T-helper 1 cell (primary cell): ENCODE measurements around the gene ARHGAP18.

ENCODE experiments used
- DNase-seq, 5 donors: peaks; one replicate each; pipeline ENCODE4 v3.0.0-alpha.2; 2012 to 2020

The ARHGAP18 gene

DNA sequence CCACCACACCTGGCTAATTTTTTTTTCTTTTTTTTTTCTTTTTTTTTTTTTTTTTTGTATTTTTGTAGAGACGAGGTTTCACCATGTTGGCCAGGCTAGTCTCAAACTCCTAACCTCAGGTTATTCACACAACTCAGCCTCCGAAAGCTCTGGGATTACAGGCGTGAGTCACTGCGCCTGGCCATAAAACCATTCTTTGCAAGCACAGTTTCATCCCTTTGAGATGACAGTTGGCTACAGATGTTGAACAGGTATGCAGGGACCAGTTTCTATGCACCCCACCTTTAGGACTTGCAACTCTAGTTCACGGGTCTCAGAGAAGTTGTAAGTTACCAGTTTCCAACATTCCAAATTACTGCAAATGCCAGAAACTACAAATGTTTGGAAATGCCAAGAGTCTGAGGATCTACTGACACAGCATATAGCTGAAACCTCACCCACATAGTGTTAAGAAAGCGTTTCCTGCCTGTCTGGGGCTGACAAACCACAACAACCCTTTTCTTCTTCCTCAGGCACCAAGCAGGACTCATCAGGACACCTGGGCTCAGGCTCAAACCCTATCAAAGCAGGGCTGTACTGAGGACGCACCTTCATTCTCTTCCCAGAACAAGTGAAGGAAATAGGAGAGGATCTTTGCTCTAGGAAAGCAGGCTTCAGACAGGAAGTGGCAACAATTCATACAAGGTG lies 22.9 kb downstream of the ARHGAP18 start:
- peak in 3 of 5 donors; percentile 10 to 81 (median 26) for DNase-seq

DNA sequence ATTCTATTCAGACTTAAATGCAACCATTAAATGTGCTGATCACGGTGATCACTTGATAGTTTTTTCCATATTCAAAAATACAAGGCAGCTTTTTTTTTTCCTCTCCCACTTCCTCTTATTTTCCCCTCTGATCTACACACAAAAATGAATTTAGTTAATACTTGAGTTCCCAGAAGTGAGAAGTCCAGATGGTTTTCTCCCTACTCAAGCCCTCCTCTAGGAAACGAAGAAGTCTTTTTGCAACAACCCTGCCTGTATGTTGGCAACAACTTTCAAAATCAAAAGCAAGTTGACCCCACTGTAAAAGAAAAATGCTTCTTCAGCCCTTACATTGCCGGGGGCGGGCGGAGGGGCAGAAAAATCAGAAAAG lies 24.3 kb downstream of the ARHGAP18 start:
- DNase-seq = no peak

DNA sequence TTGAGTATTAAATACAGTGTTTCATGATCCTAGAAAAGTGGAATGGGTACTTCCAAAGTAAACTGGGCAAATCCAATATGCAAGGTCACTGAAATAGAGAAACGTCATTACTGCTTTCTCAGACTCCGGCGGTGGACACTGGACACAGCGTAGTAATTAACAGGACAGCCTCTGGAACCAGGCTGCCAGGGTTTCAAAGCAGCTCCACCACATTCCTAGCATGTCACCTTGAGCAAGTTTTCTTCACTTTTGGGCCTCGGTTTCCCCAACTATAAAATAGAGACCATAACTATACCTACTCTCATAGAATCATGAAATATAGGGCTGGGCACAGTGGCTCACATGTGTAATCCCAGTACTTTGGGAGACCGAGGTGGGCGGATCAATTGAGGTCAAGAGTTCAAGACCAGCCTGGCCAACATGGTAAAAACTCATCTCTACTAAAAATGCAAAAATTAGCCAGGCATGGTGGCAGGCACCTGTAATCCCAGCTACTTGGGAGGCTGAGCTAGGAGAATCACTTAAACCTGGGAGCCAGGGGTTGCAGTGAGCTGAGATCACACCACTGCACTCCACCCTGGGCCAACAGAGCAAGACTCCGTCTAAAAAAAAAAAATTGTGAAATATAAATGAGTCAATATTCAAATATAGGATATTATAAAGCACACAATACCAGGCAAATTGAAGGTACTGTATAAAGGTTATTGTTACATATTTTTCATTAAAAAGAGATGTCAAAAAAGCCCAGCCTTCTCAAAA lies 24.9 kb downstream of the ARHGAP18 start:
- DNase-seq = no peak

DNA sequence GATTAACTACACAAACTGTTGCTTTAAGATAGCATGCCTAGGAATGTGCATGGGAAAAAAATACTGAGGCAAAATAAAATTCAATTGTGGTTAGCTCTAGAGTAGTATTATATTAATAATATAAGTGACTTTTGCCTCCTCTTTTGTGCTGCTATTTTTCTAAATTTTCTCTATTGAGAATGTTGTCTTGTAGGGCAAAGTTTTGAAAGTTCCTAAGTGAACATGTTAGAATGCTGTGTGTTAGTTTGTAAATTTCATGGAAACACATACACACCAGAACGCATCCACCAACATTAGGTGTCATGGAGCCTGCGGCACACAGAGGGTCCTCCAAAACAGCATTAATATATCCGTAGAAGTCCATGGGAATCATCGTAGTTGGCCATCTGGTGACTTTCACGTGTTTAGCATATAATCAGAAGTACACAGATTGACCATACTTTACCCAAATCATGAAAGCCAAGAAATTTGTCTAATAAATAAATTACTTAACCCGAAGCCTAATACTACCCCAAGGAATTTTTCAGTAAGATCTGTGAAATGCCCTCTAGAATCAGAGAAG lies 25.6 kb downstream of the ARHGAP18 start:
- no peak for DNase-seq

DNA sequence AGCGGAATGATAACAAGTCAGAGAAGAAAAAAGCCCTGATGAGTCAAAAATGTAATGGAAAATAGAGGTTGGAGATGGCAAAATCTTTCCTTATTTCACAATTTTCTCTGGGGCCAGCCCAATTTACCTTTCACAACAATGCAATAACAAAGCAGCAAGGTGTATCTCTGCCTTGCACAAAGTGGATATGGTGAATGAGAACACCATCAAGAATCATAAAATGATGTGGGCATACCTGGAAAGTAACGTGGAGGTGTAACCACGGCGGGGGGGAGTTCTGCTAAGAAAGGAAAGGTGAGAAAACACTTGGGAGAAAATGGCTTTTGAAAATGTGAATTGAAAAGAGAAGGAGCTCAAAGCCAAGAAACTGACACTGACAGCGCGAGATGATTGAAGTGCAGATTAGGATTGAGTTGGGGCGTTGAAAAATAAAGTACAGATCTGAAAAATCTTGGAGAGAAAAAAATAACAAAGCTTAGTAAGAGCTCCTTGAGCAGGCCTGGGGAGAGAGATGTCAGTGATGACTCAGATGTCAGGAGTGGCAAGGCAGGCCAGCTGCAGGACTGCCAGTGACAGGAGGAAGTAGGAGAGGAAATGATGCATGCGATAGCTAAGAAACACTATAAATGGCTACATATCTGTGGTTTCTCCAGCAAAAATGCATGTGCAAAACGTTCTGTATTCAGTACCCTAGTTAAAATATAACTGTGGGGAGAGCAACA lies 26.2 kb downstream of the ARHGAP18 start:
- DNase-seq = peak; percentile 21 to 92 (median 48)

DNA sequence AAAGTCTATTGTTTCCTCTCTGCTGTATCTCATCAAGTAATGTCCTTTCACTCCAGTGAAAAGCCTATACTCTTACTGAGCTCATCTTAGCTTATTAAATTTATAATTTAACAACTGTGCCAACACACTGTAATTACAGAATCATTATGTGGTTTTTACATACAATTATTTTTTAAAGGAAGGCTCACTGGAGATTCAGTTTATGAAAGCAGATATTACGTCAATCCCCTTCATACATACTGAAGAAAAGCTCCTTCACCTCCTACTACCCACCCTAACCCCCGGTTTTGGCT lies 28.1 kb downstream of the ARHGAP18 start:
- DNase-seq = no peak

DNA sequence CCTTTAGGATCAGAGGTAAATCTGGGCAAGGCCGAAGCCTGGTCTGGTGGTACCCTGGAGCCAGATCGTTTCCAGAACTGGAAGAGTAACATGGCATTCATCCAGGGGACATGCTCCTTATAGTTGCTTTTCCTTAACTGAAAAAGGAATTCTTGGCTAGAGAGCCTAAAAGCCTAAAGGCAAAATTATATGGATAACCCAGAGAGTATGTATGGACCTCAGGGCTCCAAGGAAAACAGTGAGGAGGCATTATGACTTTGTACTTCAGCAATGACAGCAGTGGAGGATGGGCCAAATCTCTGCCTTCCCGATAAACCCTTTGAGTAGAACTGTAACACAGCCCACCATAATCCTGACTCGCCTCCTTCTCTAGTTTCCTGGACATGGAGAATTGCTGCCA lies 29.3 kb downstream of the ARHGAP18 start:
- no peak for DNase-seq

DNA sequence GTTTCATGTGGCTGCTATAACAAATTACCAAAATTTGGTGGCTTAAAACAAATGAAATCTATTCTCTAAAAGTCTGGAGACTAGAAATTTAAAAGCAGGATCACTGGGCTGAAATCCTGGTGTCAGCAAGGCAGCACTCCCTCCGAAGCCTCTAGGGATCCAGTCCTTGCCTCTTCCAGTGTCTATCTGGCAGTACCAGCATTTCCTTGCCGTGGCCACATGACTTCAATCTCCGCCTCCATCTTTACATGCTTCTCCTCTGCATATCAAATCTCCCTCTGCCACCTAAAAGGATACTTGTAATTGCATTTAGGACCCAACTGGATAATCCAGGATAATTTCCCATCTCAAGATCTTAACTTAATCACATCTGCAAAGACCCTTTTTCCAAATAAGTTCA lies 30.2 kb downstream of the ARHGAP18 start:
- no peak for DNase-seq

DNA sequence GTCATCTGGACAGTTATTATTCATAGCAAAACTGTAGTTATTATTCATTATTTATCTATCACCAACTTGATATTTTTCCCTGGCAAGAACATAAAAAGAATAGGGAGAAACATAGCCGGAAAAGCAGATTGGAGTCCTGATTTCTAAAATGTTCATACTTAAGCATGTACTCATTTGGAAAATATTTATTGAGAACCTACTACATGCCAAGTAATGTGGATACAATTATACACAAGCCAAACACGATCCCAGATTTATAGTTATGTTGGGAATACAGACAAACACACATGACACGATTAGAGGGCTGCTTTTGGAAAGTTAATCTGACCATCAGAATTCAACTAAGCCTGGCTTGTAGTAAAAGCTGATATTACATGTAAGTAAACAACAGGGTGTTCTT lies 30.7 kb downstream of the ARHGAP18 start:
- DNase-seq = no peak

DNA sequence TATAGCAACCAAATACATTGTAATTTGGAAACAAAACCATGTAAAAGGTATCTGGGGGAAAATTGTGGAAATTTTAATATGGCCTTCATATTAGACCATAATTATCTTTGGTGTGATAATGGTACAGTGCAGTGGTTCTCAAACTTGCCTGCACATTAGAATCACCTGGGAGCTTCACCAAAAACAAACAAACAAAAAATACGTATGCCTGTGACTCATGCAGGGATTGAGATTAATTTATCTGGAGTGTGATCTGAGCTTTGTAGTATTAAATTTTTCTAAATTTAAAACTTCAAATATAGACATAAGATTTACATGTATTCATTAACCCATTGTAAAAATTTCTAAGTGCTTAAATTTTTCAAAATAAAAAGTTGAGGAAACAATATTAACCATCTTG lies 31.5 kb downstream of the ARHGAP18 start:
- DNase-seq = no peak

DNA sequence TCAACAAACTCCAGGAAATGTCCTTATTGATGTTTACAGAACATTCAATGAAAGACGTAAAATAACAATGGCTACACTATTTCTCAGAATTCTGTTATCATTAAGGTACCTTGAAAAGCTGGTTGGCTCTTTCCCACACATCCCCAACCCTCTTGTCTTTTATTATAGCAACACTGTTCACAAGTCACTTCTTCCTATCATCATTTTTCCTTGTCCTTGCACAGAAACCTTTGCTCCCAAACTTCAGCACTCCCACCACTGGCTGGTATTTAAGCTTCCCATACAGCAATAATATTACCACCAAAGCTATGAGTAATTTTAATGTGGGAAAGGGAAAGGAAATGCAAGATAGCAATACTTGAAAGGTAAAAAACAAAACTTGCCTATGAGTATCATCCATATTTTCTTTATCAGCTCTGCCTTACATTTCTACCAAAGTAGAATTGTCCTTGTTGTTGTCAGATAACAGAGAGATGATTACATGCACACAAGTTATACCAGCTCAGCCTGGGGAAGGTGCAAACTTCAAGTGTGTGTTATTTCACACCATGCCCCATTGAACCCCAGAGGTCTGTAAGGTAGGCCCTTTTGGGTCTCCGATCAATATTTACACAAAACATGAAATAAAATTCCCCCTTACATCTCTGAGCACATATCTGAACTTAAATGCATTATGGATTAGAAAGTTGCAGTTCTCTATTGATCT lies 32.2 kb downstream of the ARHGAP18 start:
- no peak for DNase-seq

DNA sequence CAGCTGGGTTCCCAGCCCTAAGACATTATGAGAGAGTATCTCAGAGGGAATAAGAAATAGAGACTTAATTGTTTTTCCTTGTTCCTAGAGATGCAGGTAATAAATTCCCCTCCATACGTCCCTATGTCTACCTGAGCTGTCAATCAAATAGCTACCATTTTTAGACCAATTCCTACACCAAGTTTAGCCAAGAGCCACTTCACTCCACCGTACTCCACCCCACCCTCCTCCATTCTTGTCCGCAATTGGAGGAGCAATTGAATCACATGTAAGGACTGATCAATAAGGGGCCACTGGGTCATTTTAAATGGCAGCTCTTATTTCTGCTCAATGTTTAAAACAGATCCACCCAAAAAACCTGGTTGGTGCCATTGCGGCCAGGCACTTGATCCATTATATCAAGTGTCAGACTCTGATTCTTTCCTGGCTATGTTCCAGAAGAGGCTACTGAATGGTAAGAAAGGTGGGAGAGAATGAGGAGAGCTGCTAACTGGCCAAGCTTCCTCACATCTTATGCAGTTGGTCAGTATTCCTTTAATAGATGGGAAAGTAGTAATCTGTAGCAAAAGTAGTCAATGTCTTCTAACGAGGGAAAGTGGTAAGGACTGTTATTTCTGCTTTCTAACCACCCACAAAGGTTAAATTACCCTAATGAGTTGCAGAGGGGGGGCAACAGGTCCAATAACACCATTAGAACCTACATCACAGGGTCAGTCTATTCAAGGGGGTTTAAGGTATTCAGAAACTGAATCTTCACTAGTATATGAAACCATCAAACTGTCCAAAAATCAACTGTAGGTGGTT lies 34.1 kb downstream of the ARHGAP18 start:
- DNase-seq = no peak

DNA sequence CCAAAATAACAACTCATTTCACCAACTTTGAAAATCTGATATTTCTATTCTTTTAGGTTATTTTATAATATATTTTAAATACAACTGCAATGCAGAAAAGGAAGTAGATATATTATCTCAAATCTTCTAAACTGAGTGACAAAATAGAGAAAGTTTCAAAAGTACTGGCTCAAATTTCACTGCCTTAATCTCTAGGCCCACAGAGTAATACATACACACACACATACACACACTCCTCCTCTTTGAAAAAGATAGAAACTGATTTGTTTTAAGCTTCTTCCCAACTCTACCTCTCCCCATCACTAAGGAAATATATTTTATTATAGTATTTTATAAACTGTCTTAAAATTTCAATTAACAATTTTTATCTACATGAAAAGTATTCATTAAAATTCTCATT lies 36.2 kb downstream of the ARHGAP18 start:
- DNase-seq = no peak

DNA sequence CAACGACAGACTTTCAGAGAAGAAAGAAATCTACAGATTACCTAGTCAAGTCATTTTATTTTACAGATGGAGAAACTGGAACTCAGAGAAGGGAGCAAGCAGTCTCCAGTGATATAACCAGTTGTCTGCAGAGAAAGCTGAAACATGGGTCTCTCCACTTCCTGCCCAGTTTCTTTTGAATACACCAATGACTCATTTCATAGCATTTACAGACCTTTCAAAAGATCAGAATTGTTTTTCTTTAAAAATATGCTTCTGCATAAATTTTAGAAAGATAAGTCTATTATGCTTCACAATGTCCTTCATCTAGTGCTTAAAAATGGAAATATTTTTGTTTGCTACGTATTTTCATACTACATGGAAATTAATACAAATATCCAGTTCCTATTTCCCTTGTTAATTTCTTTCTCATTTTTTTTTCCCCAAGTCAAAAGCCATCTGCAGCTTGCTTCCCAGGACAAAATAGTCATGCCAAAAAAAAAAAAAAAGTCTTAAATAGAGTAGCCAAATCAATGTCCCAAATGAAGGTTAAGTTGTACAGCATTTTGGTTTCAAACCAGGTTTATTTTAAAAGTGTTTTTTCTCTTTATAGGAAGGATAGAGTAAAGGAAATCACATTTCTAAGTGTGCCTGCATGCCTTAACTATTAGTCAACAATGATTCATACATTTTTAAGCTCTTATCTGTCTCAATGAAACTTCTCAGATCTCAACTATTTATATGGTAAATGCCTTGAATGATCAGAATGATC lies 36.9 kb downstream of the ARHGAP18 start:
- DNase-seq = peak in 1 of 5 donors; percentile 80

DNA sequence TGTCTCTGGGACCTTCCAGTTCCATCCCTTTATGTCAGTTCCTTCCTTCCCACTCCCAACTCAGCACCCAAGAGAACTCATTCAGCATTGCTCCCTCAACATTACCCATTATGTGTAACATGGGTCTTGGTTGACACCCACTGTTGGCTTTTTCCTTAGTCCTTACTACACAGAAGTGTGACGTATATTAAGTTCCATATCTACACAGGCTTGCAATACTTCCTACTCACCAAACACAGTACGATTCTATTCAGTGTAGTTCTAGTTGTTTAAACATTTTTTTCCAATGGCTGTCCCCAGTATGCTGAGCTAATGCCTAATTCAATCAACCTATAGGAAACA lies 37.7 kb downstream of the ARHGAP18 start:
- DNase-seq = peak in 1 of 5 donors; percentile 51

DNA sequence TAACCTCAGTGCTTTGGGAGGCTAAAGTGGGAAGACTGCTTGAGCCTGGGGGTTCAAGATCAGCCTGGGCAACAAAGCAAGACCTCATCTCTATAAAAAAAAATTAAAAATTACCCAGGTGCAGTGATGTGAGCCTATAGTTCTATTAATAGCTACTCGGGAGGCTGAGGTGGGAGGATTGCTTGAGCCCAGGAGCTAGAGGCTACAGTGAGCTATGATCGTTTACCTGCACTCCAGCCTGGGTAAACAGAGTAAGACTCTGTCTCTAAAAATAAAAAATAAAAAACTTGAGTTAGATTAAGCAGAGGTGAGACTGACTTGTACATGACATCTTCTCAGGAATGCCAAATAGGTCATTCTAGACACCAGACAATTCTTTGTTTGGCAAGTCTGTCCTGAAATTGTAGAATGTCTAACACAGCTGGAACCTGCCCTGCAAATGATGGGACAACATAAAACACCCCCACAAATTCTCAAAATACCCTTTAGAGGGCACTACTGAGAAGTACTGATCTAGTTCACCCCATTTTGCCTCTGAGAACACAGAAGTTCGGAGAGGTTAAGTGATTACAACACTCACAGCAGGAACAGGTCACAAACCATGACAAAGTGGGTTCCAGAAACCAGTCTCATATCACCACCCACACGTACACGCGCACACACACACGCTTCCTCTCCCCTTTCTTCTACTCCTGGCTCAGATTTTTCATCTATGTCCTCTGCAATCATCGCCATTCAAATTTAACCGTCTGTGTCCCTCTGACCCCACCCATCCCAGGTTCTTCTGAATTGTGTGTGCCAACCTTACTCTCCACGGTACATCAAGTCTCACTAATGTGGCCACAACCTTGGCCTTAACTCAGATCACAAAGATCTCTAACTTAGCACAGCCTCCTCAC lies 38.3 kb downstream of the ARHGAP18 start:
- peak in 3 of 5 donors; percentile 12 to 91 (median 26) for DNase-seq

DNA sequence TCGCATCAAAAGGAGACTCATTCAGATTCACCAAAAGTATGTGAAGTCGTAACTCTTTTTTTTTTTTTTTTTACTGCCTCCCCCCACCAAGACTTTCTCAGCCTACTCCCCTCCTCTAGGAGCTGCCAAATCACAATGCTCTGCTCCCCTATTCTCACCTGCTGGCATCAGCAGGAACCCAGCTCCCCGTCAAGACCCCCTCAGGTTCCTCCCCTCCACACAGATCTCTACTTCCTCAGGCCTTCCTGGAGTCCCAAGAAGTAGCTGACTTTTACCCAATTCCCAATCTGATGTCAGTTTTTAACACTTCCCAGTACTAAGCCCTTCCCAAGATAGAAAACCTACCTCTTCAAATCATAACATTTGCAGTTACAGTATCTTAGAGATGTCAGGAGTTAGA lies 39.3 kb downstream of the ARHGAP18 start:
- no peak for DNase-seq

DNA sequence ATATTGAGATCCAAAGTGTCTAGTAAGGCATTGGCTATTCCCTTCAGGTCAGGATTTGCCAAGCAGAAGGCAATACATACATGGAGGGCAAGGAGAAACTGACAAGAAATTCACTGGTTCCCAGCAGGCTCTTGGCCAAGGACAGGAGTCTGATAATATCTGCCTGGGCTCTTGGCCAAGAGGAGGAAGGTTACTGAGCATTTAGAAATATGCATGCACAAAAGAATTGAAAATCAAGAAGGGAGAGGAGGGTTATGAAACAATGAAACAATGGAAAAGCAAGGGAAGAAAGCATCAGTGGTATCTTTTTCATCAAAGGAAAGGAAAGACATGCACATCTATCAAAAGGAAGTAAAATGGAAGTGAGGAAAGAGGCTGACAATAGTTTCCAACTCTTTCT lies 42.4 kb downstream of the ARHGAP18 start:
- no peak for DNase-seq

DNA sequence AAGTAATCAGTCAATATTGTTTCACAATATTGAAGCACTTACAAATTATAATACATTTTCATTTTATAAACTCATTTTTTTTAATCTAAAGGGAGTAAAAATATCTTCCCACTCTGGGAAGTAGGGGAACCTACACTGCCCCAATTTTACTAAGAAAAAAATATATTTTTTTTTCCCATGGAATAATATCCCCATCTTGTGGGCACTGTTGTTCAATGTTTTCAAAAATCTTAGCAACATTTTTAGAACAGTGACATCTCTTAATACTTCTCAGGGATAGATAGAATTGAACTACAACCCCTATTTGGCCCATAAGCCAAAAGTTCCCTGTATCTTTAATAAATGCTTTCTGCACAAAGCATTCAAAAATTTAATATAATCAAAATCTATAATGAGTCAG lies 42.9 kb downstream of the ARHGAP18 start:
- no peak for DNase-seq

DNA sequence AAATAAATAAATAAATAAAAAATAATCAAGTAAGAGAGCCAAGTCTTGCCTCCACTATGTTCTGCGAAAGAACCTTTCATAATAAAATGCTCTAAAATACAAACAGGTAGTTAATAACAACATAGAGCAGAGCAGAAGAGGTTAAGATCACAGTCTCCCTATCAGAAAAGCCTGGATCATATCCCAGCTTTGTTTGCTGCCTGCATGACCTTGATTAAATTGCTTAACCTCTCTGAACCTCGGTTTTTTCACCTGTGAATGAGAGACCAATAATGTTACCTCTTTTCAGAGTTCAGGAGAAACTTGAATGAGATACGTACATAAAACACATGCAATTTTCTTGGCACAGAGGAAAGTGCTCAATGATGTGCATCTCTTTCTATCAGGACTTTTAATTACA lies 44.4 kb downstream of the ARHGAP18 start:
- DNase-seq = no peak

DNA sequence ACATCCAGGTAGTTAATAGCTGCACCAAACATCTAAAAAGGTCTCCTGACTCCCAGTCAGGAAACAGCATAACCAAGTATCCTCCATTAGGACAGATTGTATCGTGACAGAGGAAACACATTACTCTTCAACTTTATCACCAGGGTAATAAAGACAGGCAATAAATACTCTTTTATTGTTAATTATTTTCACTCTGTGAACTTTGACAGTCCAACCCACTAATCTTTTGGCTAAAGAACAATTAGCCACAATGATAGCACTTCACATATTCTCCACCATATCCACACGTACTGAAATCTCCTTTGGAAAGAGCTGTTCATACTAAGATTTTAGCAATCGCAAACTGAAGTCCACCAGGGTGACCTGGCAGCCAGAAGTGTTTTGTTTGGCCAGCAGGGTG lies 46.4 kb downstream of the ARHGAP18 start:
- no peak for DNase-seq
